22Rv1 (cell line): ENCODE data around the gene SLMAP.

ENCODE experiments used
- ZFX ChIP-seq: fragments of 450-650 bp; IDR thresholded peaks from 2 replicates; pipeline ENCODE4 v1.6.1; 2017; ENCODE audit warnings: antibody characterized with exemption, borderline replicate concordance
- TF ChIP-seq, protein P1 (sequence below): fragments of 450-650 bp; IDR thresholded peaks from 2 replicates; pipeline ENCODE4 v1.5.1; 2017; ENCODE audit warnings: mild to moderate bottlenecking

- TF ChIP-seq, protein P1, sequence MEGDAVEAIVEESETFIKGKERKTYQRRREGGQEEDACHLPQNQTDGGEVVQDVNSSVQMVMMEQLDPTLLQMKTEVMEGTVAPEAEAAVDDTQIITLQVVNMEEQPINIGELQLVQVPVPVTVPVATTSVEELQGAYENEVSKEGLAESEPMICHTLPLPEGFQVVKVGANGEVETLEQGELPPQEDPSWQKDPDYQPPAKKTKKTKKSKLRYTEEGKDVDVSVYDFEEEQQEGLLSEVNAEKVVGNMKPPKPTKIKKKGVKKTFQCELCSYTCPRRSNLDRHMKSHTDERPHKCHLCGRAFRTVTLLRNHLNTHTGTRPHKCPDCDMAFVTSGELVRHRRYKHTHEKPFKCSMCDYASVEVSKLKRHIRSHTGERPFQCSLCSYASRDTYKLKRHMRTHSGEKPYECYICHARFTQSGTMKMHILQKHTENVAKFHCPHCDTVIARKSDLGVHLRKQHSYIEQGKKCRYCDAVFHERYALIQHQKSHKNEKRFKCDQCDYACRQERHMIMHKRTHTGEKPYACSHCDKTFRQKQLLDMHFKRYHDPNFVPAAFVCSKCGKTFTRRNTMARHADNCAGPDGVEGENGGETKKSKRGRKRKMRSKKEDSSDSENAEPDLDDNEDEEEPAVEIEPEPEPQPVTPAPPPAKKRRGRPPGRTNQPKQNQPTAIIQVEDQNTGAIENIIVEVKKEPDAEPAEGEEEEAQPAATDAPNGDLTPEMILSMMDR = no peak
- TF ChIP-seq ZFX = no peak
Measured at GRCh38 chr3:57863380-57863779, 107.3 kb downstream of the SLMAP start.
